ELR (cell line): ENCODE results near the gene CREB3L4.
A peak's percentile ranks its signal among the peaks of the same experiment; 100 is the strongest.

Source experiments
- DNase-seq: peaks from one replicate; pipeline ENCODE4 v3.0.0-alpha.2; 2015; ENCODE audit warnings: low read depth

The CREB3L4 gene

DNA sequence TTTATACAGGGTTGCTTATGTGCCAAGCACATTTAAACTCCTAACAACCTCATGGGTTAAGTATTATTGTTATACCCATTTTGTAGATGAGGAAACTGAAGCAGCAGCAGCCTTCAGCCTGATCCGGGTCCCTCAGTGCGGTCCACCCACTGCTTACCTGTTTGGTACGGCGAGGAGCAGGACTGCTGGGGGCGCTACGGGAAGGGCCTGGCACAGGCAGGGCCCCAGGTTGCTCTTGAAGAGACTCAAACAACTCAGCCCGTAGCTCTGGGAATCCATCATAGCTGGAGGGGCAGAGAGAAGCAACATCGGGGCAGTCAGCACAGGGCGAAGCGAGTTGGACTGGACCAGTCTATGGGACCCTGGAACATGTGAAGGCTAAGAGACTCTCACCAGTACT is 30.4 kb upstream of the CREB3L4 start:
- DNase-seq, result no peak

DNA sequence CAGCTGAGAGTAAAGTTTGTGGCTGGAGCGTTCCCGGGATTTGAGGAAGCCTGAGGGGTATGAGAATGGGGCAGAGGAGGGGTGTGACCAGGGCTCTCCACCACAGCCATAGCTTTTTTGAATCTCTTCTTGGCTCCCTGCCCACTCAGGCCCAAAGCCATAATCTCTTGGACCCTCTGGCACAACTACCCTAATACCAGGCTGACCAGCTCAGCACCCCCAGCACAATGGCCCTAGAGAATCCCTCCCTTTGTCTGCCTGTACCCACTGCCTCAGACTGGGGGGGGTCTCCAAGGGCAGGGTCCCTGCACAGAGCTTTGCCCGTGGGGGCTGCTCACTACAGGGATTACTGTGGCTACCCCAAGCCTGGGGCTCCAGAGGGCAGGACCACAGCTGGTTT is 28.7 kb upstream of the CREB3L4 start:
- DNase-seq, result no peak

DNA sequence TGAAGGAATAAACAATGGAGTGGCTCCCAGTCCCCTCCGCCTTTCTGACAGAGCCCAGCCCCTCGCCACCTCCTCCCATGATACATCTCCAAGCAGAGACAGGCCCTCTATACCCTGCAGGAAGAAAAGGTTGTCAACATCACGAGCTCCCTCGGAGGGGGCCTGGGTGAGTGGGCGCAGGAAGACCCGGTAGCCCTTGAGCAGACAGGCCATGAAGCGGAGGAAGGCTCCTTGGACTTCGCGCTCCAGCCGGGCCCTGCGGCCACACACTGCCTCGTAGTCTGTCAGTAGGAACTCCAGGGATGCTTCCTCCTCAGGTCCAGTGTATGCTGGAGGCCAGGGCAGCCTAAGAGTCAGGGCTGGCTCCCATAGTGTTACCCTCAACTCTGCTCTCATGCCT is 28.2 kb upstream of the CREB3L4 start:
- DNase-seq, result no peak

DNA sequence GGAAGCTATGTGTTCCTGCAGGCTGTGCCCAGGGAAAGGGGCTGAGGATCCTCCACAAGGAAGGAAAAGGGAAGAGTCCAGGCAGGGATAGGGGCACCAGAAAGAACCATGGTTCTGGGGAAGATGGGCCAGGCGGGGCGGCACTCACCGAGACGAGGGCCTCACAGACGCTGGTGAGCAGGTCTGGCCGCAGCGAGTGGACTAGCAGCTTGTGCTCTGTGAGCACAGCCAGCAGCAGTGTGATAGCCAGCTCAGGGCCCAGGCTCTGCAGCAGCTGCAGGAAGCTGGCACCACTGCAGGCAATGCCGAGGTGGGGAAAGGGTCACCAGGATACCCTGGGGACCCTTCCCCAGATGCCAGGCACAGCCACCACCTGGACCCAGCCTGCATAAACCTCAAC is 26.9 kb upstream of the CREB3L4 start:
- DNase-seq, result no peak

DNA sequence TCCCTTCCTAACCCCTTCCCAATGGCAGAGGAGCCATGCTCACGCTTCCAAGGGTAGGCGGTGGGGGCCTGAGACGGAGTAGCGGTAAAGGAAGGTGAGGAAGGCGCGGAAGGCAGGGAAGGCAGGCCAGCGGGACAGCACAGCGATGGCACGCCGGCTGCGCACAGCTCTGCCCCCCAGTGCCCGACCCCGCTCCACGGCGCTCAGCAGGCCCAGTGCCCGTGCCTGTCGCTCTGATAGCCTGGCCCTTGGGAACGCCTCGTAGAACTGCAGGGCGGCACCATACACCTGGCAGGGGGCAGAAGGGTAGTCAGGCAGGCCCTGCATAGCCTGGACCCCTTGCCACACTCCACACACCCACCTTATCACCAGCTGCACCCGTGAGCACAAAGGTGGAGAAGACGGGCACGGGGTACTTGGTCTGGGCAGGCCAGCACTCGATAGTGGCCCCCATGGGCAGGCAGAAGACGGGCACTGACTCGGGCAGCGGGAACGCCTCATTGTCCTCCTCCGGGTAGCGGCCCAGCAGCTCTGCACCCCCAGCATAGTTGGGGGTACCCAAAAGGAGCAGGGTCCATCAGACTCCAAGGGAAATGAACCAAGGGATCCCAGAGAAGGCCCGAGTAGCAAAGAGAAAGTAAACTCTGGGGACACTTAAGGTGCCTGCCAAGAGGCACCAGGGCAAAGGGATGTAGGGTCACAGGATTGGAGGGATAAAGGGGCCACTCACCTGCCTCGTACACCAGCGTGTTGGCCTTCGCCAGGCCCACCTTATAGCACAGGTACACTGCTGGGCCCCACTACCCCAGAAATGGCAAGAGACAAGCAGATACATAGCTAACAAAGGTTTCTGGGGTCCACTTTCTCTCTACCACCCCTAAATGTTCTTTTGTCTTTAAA is 25.6 kb upstream of the CREB3L4 start:
- no peak for DNase-seq

DNA sequence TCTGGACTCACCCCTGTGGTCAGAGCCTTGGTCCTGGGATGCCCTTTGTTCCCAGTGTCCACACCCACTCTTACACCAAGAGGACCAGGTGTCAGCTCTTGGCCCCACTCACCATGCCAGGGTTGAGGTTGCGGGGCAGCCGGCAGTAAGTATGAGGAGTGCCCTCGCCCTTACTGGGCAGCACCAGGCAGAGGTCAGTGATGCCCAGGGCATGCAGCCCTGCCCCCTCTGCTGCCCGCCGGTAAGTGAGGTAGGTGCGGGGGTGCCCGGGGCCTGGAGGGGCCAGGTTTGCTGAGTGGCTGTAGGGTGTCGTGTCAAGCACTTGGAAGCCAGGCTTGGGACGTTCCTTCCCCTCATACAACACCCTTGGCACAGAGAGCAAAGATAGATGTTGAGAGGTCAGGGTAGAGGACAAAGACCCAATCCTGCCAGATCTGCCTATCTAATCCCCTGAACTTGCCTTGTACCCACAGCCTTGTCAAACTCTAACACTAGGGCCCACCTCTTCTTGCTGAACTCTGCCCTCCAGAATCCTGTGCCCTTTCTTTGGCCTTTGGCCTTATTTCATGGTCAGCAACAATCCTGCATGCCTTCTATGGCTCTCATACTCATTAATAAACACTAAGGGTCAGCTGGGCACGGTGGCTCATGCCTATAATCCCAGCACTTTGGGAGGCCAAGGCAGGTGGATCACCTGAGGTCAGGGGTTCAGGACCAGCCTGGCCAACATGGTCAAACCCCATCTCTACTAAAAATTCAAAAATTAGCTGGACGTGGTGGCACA is 24.7 kb upstream of the CREB3L4 start:
- no peak for DNase-seq

DNA sequence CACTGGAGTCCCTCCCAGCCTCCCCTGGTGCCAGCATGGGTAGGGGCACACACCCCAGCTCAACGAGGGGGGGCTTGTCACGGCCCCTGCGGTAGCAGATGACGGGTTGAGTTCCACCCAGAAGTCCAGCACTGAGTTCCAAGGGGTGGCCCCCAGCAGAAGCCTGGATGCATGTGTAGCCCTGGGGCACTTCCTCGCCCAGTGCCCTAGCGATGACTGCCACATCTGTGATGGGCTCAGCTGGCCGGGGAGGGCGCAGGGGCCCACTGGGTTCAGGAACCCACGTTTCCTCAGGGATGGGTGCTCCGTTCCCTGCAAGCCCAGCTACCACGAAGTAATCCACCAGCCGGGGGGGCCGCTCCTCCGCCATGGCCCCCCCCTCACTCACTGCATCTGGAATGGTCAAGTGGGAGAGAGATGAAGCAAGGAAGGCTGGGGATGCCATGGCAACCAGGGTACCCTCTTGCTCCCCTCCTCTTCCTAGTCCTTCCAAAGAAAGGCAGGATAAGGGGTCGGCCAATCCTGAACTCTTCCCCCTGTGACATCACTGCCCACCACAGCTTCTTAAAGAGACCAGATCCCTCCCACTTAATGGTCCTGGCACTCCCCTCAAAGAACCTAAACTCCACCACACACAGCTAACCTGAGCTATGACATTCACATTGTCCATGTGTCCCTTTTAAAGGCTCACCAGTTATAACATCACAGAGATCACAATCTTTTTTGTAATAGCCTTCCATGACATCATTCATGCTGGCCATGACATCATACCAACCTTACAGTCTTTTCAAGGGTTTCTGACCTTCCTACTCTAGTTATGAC is 23.5 kb upstream of the CREB3L4 start:
- DNase-seq, result no peak

DNA sequence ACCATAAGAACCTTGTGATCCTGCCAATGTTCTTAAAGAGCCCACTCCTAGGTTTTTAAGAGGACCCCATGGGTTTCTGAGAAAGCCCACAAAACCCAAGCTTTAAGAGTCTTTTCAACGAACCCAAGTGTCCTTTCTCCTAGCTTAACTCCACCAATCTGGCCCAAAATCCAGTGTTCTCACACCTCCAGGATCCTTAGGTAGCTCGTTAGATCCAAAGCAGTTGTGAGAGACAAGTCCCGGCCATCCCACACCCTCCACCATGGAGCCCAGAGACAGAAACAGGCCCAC is 22.9 kb upstream of the CREB3L4 start:
- DNase-seq, result no peak

DNA sequence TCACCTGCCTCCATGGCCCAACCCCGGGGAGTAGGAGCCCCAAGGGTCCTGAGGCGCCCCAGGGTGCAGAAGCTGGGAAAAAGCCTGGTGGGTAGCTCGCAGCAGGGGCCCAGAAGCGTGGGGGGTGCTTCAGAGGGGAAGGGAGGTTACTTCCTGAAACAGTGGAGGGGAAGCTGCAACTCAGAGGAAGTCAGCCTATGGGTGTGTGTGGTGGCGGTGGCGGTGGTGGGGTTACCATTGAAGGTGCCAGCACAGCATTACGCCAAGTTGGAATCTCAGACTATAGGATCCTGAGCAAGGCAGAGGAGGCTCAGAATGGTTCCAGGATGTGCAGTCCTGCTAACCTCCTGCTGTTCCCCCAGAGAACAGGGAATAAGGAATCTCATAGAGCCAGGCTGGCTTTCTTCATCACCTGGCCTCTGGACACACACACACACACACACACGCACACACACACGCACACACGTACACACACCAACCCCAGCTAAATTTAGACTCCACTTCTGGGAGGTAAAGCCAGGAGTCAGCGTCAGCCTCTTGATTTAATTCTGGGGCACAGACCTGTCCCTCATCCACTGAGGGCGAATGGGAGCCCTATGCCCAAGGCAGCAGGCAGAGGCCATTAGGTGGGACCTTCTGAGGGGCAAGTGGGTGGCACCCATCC is 22.4 kb upstream of the CREB3L4 start:
- peak; percentile 30 for DNase-seq

DNA sequence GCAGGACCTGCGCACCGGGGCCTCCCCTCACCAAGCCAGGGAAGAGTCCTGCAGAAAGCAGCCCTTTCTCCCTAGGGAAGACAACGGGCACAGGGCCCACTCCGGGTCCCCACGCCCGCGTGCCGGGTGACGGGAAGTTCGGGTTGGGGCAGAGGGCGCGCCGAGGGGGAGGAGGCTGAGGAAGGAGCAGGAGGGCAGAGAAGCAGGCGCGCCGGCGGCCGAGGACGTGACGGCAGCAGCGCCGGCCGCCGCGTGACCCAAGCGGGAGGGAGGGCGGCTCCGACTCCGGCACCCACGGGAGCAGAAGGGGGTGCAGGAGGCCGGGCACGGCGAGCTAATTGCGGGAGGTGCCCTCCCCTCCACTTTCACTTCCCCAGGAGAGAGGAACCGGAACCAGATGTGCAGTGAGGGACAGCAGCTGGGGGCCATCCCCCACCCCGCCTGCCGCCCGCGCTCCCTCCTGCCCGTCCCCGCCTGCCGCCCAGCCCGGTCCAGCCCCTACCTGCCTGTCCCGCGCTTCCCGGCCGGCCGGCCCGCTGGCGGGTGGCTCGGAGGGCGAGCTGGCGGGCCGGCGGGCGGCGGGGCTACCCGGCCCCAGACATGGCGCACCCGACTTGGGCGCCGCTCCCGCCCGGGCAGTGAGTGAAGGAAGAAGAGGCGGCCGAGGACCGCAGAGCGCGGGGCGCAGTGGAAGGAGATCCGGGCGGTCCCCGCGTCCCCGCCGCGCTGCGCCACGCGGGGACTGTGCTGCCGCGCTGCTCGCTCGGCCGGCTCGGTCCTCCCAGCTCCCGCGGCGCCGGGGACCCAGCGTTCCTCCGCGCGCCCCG is 21.7 kb upstream of the CREB3L4 start:
- peak; percentile 73 for DNase-seq

DNA sequence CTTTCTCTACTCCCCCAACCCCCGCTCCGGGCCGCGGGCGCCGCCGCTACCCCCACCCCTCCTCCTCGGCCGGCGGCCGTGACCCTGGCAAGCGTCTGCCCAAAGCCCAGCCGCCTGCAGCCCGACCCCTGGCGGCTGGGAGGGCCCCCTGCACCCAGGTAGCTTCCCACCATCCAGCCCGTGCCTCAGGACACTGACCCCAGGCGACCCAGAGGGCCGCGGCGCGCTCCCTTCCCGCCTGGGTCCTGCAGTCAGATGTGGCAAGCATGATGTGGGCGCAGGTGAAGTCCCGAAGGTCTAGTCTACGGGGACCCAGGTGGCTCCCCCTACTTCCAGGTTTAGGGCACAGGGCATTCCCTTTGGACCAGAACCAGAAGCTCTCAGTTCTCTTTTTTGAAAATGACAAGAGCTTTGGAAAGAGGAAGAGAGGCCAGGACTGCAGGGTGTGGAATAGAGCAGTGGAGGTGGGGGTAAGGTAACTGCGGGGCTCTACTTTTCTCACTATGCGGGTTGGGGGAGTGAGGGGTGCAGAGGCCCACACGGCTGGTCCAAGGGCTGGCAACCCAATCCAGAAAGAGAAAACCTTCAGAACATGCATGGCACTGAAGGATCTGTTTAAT is 21.0 kb upstream of the CREB3L4 start, which contains the start of gene DENND4B:
TSS of gene DENND4B (minus strand) at position 97 of the 620 bp plus-strand sequence. CDS start 2,344 bp downstream, outside the sequence.
- peak; percentile 84 for DNase-seq

DNA sequence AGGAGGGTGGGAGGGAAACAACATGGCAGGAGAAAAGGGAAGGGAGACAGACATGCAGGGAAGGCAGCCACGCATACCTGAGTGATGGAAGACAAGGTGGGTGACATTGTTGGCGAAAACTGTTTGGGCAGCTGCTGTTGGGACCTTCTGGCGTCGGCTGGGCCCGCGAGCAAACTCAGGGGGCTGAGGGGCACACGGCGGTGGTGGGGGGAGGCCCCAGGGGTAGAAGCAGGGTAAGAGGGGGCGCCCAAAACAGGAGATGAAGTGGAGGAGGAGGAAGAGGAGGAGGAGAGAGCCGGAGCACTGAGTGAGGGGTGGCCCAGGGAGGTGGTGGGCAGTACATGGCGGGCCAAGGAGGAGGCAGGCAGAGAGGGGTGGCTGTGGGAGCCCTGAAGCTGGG is 16.5 kb upstream of the CREB3L4 start:
- DNase-seq, result no peak

DNA sequence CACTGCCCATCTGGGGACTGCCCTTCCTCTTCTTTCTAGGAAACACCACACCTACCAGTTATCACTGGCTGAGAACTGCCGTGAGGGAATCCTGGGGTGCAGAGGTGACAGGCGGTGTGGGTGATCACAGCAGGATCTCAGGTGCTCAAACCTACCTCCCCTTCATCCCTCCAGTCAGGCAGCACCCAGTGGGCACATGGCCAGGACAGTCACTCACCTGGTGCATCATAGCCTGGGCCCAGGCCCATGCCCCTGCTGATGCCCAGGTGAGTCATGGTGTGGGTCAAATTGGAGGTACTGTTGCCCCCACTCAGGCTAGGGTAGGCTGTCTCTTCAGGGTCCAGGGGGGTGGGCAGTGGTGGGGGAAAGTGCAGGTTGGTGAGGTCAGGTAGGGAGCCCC is 15.9 kb upstream of the CREB3L4 start:
- DNase-seq, result no peak

DNA sequence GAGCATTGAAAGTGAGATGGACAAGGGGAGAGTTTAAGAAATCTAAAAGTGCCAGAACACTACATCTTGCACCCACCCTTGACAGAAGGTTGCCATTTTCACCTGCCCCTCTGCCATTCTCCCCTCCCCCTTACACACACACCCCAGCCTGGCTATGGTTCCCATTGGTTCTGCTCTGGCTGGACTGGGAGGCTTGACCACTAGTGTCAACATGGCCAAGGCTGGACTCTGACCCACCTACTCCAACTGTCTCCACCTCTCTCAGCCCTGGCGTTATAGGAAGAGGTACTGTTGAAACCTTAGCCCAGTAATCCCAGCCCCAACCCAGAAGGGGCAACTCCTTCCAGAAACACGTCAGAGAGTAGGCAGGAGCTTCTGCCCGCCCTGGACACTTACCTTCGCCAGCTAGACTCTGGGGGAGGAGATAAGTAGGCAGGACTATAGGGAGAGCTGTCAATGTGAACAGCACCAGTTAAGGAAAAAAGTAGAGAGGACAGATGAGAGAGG is 13.8 kb upstream of the CREB3L4 start:
- no peak for DNase-seq

DNA sequence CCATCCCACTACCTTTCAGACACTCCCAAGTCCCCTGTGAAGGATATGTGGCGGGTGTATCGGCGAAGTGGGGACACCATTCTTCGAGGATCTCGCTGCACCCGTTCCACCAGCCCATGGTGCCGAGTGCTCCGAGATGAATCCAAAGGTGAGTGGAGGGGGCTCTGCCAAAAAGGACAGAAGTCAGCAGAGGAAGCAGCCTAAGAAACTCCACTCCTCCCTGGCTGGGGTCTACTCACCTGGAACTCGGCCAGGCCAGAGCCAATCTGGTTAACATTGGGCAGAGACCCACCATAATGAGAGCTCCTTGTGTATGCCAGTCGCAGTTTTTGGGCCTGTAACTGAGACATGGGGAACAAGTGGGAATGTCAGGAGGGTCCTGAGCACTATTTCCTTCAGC is 12.9 kb upstream of the CREB3L4 start:
- no peak for DNase-seq

DNA sequence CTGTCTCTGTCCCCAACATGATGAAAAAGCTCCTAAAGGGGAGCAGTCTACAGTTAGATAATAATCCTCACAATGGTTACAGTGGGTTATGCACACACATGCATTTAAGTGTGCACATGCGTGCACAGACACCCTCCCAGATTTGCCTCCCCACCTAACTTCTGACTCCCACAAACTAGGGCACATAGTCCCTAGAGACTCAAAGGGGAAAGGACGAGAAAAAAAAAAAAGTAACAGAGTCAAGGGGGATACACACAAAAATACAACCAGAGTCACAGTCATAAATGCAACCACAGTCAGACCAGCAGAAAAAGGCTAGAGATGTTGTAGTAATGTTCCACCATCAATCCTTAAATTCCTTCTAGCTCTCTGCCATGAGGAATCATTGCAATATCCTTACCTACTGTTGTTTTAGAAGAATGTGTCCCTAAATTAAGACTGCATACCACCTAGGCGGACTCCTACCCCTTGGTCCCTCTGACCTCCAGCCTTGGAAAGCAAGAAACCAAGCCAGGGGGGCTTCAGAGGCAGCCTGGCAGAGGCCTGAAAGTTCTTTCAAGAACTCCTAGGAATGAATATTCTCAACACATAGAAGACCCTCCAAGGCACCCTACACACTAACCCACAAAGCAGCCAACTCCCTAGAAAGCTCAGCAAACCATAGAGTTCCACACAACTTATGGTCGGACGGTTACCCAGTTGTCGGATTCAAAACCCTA is 10.5 kb upstream of the CREB3L4 start:
- no peak for DNase-seq

DNA sequence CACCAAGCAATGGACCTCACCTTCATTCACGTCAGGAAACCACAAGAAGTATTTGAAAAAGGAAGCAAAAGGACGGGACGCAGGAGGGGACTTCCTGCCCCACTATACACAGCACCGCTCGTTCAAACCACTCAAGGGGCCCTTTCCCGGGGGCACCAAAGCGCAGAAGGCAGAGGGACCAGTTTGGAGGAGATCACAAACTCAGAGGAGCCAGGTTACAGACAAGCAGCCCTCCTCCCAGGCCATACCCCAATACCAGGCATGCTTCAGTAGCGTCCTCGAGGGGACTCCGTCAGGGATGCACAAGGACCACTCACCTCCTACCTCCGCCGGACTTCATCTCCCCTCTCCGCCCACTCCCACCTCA is 10.0 kb upstream of the CREB3L4 start:
- peak; percentile 48 for DNase-seq

DNA sequence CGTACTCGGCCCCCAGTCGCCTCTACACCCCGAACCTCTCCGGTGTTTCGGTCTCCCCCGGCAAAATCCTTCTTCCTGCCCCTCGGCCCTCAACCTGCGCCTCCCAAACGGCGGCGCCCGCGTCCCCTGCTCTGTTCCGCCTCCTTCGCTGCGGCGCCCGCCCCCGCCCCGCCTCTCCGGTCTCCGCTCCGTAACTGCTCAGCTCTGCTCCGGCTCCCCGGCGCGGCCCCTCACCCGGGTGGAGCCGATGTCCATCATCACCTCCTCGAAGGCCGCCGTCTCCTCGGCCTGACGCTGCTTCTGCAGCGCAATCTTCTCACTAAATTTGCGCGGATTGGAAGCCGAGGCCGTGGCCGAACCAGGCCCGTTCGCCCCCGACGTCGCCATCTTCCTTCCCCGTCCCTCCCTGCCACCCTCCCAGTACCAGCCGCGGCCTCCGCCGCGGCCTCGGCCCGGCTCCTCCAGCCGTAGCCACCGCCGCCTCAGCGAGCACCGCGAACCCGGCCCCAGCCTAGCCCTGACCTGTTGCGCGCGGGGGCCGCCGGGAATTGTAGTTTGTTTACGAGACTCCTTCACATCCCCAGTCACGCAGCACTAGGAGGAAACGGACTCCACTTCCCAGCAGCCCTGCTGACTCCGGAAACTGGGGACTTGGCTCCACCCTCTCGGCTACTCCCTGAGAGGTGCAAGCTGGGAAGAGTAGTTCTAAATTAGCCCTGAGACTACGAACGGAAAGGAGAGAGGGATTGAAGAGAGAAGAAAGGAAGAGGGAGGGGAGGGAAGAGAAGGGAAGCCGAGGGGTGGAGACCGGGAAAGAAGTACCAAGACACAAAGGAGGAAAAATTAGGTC is 9.4 kb upstream of the CREB3L4 start, which contains the start of gene CRTC2:
TSS of gene CRTC2 (minus strand) at position 502 of the 850 bp plus-strand sequence. CDS start at position 387, 115 bp downstream.
- peak; percentile 99 for DNase-seq

DNA sequence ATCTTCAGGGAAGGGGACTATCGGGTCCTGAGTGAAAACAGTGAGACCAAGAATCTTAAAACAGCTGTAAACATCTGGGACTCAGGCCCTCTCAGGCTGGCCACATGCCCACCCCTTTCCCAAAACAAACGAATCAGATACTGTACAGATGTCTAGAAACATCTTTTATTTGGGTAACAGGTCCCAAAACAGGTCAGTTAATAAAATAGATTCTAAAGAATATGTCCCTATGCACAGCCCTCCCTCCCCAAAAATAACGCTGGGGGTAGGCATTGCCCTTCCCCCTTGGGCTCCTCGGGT is 8.8 kb upstream of the CREB3L4 start:
- no peak for DNase-seq
